Measurements from ENCODE around the gene CARD14.
"Not testable (repeated sequence)": the region's sequence is repeated elsewhere in the genome, so short reads cannot be mapped to it uniquely, and the experiment has no call there.

Gene CARD14

DNA sequence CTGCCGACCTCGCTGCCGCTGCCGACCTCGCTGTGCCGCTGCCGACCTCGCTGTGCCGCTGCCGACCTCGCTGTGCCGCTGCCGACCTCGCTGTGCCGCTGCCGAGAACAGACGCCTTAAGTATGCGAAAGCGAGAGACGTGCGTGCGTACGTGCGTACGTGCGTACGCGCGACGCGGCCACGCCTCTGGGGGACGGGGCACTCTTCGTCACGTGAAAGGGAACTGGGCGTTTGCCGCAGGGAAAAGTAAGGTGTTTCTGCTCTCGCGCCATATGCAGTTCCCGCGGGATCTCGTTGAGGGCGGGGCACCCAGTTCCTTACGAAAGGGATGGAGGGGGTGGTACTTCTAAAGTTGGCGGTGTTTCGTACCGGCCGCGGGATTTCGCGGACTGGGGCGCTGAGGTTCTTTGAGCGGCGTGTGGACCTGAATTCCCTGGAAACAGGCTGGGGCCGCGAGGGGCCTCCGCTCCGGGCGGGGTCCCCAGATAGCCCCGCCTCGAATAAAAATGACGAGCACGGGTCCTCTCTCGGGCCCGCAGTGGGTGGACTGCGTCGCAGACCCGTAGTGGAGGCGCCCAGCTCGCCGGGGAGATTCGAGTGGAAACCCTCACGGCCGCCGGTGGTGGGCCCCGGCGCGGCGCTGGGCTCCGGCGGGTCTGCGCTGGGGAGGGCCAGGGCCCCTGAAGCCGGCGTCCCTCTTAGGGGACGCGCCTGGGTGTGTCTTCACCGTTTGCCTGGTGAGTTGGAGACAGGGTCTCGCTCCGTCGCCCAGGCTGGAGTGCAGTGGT is 22.6 kb upstream of the CARD14 start, which contains the start of gene EIF4A3:
TSS of gene EIF4A3 (minus strand) at position 94 of the 788 bp plus-strand sequence. CDS start 167 bp downstream, outside the sequence.
- TF ChIP-seq, protein P1, sequence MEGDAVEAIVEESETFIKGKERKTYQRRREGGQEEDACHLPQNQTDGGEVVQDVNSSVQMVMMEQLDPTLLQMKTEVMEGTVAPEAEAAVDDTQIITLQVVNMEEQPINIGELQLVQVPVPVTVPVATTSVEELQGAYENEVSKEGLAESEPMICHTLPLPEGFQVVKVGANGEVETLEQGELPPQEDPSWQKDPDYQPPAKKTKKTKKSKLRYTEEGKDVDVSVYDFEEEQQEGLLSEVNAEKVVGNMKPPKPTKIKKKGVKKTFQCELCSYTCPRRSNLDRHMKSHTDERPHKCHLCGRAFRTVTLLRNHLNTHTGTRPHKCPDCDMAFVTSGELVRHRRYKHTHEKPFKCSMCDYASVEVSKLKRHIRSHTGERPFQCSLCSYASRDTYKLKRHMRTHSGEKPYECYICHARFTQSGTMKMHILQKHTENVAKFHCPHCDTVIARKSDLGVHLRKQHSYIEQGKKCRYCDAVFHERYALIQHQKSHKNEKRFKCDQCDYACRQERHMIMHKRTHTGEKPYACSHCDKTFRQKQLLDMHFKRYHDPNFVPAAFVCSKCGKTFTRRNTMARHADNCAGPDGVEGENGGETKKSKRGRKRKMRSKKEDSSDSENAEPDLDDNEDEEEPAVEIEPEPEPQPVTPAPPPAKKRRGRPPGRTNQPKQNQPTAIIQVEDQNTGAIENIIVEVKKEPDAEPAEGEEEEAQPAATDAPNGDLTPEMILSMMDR (IDR thresholded peaks at IDR 0.05; ENCODE audit: low read depth, low read length, missing control alignments): no peak
- DNase-seq (ENCODE audit: extremely low read depth, low read depth): peak; percentile 97
- H3K4me3 ChIP-seq (replicated peaks; ENCODE audit: low read depth, low read length): peak within 1 kb of the TSS; percentile 86

DNA sequence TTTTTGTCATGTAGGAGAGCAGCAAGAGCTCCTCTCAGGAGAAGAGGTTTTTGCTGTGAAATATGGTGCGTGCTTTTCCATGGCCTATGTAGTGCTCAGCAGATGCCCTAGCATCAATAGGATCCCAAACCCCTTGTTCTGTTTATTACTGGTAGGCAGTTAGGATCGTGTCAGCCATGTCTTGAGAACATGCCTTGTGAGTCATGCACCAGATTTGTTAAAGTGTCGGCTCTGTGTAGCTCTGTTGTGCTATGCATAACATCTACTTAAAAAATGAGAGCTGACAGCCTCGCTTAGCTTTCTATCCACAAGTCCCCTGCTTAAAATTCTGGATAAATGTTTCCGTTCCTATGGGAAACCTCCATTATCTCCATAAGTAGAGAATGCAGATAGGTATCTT is 18.5 kb upstream of the CARD14 start:
- H3K4me3 ChIP-seq (replicated peaks; ENCODE audit: low read depth, low read length): no peak overlapping the region
- DNase-seq (ENCODE audit: extremely low read depth, low read depth): no peak
- TF ChIP-seq, protein P1 (IDR thresholded peaks at IDR 0.05; ENCODE audit: low read depth, low read length, missing control alignments): no peak

DNA sequence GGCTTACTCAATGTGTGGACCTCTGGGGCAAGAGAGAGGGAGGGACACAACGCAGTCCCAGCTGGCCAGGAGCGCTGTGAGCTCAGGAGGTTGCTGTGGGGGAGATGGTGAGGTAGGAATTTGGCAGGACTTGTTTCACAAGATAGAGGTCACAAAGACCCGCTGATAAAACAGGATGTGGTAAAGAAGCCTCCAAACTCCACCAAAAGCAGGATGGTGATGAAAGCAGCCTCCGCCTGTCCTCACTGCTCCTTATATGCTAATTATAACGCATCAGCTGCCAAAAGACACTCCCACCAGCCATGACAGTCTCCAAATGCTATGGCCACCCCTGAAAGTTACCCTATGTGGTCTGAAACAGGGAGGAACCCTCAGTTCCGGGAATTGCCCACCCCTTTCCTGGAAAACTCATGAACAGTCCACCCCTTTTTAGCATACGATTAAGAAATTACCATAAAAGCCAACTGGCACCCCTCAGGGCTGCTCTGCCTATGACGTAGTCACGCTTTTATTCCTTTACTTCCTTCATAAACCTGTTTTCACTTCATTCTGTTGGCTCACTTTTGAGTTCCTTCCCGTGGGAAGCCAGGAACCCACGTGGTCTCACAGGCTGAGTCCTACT is 17.6 kb upstream of the CARD14 start:
- DNase-seq (ENCODE audit: extremely low read depth, low read depth): no peak
- TF ChIP-seq, protein P1 (IDR thresholded peaks at IDR 0.05; ENCODE audit: low read depth, low read length, missing control alignments): no peak
- no peak overlapping the region for H3K4me3 ChIP-seq (replicated peaks; ENCODE audit: low read depth, low read length)

DNA sequence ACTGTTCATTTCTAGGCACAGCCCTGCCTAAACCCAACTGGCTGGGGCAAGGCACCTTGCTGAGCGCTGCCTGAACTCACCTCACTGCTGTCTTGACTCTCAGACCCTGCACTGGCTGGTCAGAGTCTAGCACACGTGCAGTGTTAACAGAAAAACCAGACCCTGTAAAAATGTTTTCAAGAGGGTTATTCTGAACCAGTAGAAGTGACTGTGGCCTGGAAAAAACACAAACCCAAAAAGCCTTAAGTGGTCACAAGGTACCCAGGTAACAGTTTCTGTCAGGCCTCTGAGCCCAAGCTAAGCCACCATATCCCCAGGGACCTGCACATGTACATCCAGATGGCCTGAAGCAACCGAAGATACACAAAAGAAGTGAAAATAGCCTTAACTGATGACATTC is 16.8 kb upstream of the CARD14 start:
- TF ChIP-seq, protein P1 (IDR thresholded peaks at IDR 0.05; ENCODE audit: low read depth, low read length, missing control alignments): no peak
- no peak for DNase-seq (ENCODE audit: extremely low read depth, low read depth)
- H3K4me3 ChIP-seq (replicated peaks; ENCODE audit: low read depth, low read length): no peak overlapping the region

DNA sequence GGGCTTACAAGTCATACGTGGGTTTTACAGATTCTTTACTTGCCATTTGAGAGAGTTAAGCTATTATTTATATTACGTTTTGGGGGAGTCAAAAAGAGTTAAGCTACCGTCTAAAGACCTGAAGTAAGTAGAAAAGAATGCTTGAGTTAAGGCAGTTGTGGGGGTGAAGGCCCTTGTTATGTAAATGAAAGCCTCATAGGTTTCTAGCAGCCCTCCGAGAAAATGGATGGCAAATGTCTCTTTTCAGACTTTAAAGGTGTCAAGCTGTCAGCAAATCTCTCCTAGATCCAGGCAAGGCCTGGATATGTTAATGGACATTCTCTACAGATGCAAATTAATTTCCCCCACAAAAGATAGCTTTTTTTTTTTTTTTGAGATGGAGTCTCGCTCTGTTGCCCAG is 15.7 kb upstream of the CARD14 start:
- DNase-seq (ENCODE audit: extremely low read depth, low read depth): no peak
- TF ChIP-seq, protein P1 (IDR thresholded peaks at IDR 0.05; ENCODE audit: low read depth, low read length, missing control alignments): no peak
- no peak overlapping the region for H3K4me3 ChIP-seq (replicated peaks; ENCODE audit: low read depth, low read length)

DNA sequence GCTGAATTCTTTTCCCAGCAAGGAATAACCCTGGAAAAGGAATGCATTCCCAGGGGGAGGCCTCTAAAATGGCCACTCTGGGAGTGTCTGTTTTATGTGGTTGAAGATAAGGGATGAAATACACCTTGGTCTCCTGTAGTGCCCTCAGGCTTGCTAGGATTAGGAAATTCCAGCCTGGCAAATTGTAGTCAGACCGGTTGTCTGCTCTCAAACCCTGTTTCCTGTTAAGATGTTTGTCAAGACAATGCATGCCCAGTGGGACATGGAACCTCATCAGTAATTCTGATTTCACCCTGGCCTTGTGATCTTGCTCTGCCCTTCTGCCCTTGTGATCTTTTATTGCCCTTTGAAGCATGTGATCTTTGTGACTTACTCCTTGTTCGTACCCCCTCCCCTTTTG is 14.2 kb upstream of the CARD14 start:
- not testable (repeated sequence) for DNase-seq (ENCODE audit: extremely low read depth, low read depth); H3K4me3 ChIP-seq (replicated peaks; ENCODE audit: low read depth, low read length)

DNA sequence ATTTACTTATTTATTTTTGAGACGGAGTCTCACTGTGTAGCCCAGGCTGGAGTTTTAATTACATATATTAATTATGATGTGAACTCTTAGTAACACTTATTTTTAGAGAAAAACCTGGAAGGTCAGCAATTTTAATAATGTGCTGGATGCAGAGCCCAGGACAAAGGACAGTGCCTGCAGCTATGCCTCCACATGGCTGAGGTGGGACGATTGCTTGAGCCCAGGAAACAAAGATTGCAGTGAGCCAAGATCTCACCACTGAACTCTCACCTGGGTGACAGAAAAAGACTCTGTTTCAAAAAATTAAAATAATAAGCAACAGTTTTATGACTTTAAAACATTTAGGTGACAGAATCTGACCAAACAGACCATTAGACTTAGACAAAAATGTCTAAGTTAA is 11.0 kb upstream of the CARD14 start:
- no peak overlapping the region for H3K4me3 ChIP-seq (replicated peaks; ENCODE audit: low read depth, low read length)
- DNase-seq (ENCODE audit: extremely low read depth, low read depth): no peak
- TF ChIP-seq, protein P1 (IDR thresholded peaks at IDR 0.05; ENCODE audit: low read depth, low read length, missing control alignments): no peak
